HG03280 (cell line): ENCODE measurements around the gene SIGLEC6.
"Not testable (repeated sequence)": the region's sequence is repeated elsewhere in the genome, so short reads cannot be mapped to it uniquely, and the experiment has no call there.

ENCODE experiments used
- ATAC-seq: cut with Tn5 transposase; IDR thresholded peaks from one replicate; pipeline ENCODE4 v1.9.1; 2021; ENCODE audit warnings: mild to moderate bottlenecking, moderate library complexity; ENCODE audit not compliant: unreplicated experiment

The SIGLEC6 gene

GRCh38 chr19:51509823-51510660 lies 21.4 kb downstream of the SIGLEC6 start:
- ATAC-seq, result no peak

GRCh38 chr19:51508059-51508733 lies 23.3 kb downstream of the SIGLEC6 start:
- ATAC-seq, result no peak

- ATAC-seq, result no peak
Observed at GRCh38 chr19:51507640-51508058, 23.8 kb downstream of the SIGLEC6 start.

DNA sequence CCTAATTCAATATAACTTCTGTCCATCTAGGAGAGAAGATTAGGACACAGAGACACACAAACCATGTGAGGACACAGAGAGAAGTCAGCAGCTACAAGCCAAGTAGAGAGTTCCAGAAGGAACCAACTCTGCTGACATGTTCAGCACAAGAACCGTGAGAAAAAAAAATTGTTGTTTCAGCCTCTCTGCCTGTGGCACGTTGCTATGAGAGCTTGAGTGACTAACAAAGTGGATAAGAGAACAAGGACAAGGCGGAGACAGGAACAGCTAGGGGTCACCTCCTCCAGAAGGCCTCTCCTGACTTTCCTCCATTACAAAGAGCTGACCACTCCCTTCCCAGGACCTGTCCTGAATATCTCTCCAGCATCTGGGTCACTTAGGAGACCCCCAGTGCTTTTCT lies 24.3 kb downstream of the SIGLEC6 start:
- ATAC-seq, result no peak

DNA sequence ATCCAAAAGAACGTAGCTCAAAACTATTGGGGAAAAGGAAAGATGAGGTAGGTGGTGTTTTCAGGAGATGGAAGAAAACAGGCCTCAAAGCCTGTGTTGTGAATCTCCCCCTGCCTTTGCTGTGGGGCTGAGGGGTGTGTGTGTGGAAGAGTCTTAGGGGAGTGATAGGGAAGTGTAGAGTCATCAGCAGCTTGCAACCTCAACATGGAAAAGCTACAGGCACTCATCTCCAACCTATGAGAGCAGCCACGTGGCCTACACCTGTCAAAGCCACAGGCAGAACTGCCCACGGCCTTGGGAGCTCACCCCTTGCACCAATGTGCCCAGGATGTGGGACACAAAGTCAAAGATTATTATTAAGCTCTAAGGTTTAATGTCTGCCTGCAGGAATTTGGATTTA lies 25.6 kb downstream of the SIGLEC6 start:
- ATAC-seq, result no peak

GRCh38 chr19:51503896-51504295 lies 27.6 kb downstream of the SIGLEC6 start:
- ATAC-seq, result no peak

DNA sequence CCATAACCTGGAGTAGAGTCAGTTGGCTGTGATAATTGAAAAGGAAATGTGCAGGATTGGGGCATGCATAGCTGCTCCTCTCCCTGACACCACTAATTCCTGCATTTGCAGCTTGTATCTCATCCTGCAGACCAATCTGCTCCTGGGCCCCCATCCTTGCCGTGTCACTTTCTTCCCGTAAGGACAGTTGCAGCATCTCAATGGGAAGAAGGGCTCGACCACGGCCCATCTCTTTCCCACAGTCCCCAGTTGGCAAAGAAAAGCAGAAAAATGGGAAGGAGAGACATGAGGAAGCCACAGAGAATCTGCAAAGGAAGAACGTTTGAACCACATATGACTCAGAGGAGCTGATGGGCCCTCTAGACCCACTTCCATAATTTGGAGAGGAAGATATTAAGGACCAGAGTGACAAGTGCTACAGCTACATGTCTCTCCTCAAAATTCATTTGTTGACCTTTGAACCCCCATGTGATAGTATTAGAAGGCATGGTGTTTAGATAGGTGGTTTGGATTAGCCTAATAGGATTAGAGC lies 28.1 kb downstream of the SIGLEC6 start:
- ATAC-seq, result no peak

DNA sequence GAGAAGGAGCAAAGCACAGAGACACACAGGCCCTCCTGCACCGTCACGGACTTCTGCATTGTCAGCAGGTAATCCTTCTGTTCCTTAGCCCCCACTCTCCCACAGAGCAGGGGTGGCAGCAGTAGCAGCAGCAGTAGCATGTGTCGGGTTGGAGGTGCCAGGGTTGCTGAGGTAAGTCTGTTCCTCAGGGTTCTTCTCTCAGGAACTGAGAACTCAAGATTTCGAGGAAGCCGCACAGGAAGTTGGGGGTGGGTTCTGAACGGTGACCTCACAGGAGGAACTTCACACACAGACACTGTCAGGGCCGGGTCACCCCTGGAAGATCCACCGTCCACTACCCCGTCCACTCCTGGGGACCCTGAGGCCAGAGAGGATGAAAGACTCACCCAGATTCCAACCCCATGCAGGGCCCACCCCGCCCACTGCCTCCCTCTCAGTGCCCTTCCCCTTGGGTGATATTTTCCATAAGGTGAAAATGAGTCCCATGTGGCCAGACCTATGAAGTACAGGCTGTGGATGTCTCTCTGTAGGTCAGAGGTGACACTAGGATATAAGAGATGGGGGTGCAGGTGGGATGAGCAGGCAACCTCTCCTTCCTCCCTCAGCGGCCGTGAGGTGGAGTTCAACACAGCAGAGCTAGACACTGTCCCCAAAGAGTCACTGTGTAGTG lies 29.7 kb downstream of the SIGLEC6 start, which contains the start of gene SIGLEC12:
TSS of gene SIGLEC12 (minus strand) at position 207 of the 670 bp plus-strand sequence. CDS start at position 140, 67 bp downstream.
- ATAC-seq, result no peak

DNA sequence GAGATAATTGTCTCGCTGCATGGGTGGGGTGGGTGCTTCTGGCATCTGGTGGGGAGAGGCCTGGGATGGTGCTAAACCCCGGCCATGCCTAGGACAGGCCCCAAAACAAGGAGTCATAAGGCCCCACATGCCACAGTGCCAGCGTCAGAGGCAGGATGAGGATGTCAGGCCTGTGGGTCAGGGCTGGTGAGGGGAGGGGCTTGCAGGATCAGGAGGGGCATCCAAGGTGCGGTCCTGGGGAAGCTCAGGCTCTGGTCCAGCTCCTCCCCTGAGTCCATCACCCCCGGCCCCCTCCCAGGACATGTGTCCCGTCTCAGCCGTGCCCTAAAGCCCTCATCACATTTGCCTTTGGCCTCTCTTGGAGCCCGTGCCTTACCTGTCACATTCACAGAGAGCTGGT lies 30.5 kb downstream of the SIGLEC6 start:
- not testable (repeated sequence) for ATAC-seq

DNA sequence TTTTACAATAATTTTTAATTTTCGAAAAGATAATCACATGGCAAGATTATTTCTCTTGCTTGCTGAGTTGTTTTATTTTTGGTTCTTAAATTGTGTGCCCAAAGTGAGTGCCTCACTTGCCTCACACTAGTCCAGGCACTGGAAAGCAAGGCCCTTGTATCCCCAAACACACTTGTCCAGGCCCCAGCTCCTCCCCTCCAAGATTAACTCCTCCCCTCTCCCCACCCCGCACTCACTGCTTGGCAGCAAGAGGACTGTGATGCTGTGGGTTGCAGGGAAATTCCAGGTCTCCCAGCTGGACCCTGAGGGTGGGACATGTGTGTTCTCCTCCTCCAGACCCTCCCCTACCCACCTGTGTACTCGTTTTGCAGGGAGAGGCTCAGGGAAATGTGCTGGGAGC lies 33.8 kb downstream of the SIGLEC6 start:
- no peak for ATAC-seq

GRCh38 chr19:51493776-51494175 lies 37.7 kb downstream of the SIGLEC6 start:
- ATAC-seq, result no peak

DNA sequence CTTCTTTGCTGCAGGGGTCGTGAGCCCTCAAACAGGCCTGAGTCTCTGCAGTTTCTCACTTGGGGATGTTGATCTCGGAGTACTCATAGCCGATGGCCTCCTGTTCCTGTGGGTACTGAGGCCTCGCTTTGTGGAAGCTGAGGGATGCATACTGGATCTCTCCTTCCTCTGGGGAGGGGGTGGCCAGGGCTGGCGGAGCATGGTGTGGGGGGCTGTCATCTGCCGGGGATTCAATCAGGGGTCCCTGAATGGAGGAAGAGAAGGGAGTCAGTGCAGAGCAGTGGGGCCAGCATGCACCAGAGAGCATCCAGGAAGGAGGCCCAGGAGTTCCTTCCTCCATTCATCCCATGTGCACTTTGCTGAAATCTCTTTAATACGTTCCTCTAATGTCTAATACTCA lies 39.9 kb downstream of the SIGLEC6 start:
- ATAC-seq, result no peak

DNA sequence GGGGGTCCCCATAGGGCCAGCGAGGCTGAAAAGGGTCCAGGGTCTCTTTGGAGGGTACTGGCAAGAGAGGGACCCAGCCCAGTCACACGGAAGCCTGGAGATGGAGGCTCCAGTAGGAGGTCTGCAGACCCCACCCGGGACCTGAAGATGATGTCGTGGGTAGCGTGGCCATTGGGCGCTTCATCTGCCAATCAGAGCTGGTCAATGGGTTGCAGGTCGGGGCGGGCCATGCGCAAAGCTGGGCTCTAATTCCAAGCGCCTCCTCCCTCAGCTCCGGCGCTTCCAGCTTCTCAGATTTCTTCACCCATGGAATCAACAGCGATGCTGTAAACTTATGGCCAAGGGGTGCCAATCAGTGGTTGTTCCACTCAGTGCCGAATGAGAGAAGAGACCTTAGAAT lies 40.8 kb downstream of the SIGLEC6 start:
- no peak for ATAC-seq

DNA sequence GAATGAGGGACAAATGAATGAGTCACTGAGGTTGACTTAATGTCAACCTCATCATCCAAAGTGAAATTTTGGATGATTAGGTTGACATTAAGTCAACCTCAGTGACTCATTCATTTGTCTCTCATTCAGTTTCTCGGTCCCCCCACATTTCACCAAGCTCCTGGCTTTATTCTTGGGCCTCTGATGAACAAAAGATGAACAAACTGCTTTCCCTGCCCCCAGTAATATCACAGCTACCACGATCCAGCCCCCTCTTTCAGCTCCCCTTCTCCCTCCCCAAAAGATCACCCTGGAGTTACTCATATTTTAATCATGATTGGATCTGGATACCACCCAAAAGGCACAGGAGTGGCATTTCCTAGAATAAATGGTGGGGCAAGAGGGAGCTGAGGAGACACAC lies 42.4 kb downstream of the SIGLEC6 start:
- ATAC-seq, result no peak

GRCh38 chr19:51488491-51488890 lies 43.0 kb downstream of the SIGLEC6 start:
- ATAC-seq, result no peak

GRCh38 chr19:51485960-51486660 lies 45.4 kb downstream of the SIGLEC6 start:
- no peak for ATAC-seq

DNA sequence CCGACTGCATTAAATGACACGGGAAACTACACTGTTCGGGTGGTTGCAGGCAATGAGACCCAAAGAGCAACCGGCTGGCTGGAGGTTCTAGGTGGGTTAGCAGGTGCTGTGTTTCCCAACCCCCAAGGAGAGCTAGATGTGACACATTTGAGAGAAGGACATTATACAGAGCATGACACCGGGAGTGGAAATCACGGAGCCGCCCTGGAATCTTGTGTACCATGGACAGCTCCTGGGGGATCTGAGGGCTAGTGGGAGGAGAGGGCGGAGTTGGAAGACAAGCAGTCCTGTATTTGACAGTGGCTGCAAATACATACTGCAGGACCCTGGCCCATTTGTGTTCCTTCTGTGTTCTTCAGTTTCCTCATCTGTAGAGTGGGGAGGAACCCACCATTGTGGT lies 50.9 kb downstream of the SIGLEC6 start:
- ATAC-seq, result no peak

DNA sequence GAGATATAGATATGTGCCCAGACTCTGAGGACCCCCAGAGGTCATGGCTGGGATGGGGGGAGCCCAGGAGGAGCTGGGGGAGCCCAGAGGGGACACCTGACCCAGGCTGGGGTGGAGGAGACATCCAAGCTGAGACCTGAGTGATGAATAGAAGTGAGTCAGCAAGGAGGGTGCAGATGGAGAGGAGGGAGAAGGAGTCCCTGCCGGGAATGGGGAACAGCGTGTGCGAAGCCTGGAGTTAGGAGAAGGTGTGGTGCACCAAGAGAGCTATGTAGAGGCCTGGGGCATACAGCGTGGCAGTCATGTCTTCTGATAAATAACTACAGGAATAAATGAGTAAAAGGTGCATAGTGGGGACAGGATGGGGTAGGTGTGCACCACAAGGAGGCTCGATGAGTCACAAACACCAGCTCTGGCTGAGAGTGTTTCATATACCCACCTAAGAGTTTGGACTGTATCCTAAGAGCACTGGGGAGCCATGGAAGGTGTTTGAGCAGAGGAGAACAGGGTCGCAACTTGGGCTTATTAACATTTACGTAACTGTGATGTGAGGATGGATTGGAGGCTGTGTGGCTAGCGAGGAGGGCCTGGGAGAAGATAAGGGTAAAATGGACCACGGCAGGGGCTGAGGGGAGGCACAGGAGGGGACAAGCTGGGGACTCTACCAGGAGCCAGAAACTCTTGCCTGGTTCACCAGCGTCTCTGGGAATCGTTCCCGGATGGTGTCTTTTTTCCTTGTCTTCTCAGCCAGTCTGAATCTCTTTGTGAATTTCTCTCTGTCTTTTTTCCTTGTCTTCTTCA lies 51.7 kb downstream of the SIGLEC6 start:
- no peak for ATAC-seq

DNA sequence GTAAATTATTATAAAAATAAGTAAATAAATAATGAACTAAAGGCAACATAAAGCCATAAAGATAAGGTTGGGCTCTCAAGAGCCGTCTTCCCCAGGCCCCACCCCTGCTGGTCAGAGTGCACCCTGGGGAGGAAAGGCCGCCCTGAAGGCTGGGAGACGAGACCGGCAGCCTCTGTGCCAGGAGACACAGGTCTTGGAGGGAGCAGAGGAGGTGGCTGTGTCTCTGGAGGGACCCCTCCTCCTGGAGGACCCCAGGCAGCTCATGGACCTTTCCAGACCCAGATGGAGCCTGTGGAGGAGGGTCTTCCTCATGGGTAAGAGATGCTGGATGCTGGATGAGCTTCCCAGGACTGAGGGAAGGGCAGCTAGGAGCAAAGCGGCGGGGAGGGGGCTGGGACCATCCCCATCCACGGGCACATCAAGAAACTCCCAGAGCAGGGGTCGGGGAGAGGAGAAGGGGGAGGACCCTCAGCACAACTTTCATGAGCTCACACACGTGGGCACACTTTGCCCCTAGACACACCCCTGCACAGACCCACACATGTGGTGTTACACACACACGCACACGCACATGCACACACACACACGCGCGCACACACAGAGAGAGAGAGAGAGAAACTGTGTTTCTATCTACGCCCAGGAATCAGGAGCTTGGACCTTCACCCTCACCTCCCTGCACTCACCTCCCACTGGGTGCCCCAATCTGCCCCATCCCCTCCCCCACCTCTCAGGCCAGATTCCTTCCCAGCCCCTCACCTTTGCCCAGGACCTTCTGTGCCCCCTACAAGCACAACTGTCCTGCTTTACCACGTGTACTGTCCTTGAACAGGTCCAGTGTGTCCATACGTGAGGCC lies 52.9 kb downstream of the SIGLEC6 start, which contains the start of gene CEACAM18:
TSS of gene CEACAM18 (plus strand) at position 159 of the 854 bp plus-strand sequence.
- no peak for ATAC-seq
